Astrocyte (in vitro differentiated cells and primary cell): Measurements from ENCODE around the gene MRAP2. TPM values are rescaled to one million over a fixed set of nuclear protein-coding genes. Genes with fewer than 3 reads are reported as not detected.

Source experiments
- DNase-seq: peaks from one replicate; pipeline ENCODE4 v3.0.0-alpha.2; 2010; ENCODE audit warnings: low read depth
- FAIRE-seq: peaks from 2 replicates; lab custom pipeline; 2011; peaks lifted over from hg19 to GRCh38; lab: Jason Lieb, UNC
- H2AFZ ChIP-seq: 2 replicates; pipeline ENCODE4 v1.6.0; 2012; ENCODE audit warnings: low read depth, low read length, inconsistent platforms
- H3K27ac ChIP-seq: 2 replicates; pipeline ENCODE4 v1.5.1; 2011; ENCODE audit warnings: low read depth, low read length, inconsistent platforms
- H3K27me3 ChIP-seq: 2 replicates; pipeline ENCODE4 v1.6.0; 2011; ENCODE audit warnings: low read length, inconsistent platforms; ENCODE audit not compliant: insufficient read depth
- H3K36me3 ChIP-seq: 2 replicates; pipeline ENCODE4 v1.5.1; 2011; ENCODE audit warnings: low read length, inconsistent platforms; ENCODE audit not compliant: insufficient read depth
- H3K4me1 ChIP-seq: 2 replicates; pipeline ENCODE4 v1.5.1; 2011; ENCODE audit warnings: low read length, inconsistent platforms; ENCODE audit not compliant: insufficient read depth
- H3K4me2 ChIP-seq: 2 replicates; pipeline ENCODE4 v1.6.0; 2012; ENCODE audit warnings: low read length, inconsistent platforms
- H3K4me3 ChIP-seq: 2 replicates; pipeline ENCODE4 v1.5.1; 2011; ENCODE audit warnings: low read depth, mild to moderate bottlenecking, low read length, inconsistent platforms; ENCODE audit not compliant: insufficient read depth
- H3K79me2 ChIP-seq: 2 replicates; pipeline ENCODE4 v1.6.0; 2012; ENCODE audit warnings: mild to moderate bottlenecking, low read length, inconsistent platforms; ENCODE audit not compliant: insufficient read depth
- H3K9ac ChIP-seq: 2 replicates; pipeline ENCODE4 v1.6.0; 2012; ENCODE audit warnings: mild to moderate bottlenecking, low read length, inconsistent platforms
- H3K9me3 ChIP-seq: 2 replicates; pipeline ENCODE4 v1.5.1; 2012; ENCODE audit warnings: low read depth, mild to moderate bottlenecking, low read length, inconsistent platforms; ENCODE audit not compliant: insufficient read depth
- H4K20me1 ChIP-seq: 2 replicates; pipeline ENCODE4 v1.6.0; 2012; ENCODE audit warnings: low read length, inconsistent platforms; ENCODE audit not compliant: insufficient read depth
- H3K27ac Mint-ChIP-seq: one replicate; pipeline ENCODE4 v1.8.0; 2021; ENCODE audit warnings: mild to moderate bottlenecking, mixed read lengths; ENCODE audit not compliant: unreplicated experiment
- H3K27me3 Mint-ChIP-seq: one replicate; pipeline ENCODE4 v1.8.0; 2021; ENCODE audit warnings: low read depth, mixed read lengths; ENCODE audit not compliant: unreplicated experiment
- H3K36me3 Mint-ChIP-seq: one replicate; pipeline ENCODE4 v1.8.0; 2021; ENCODE audit warnings: low read depth, mixed read lengths; ENCODE audit not compliant: unreplicated experiment
- H3K4me1 Mint-ChIP-seq: one replicate; pipeline ENCODE4 v1.8.0; 2021; ENCODE audit warnings: low read depth, mixed read lengths; ENCODE audit not compliant: unreplicated experiment
- H3K4me3 Mint-ChIP-seq: one replicate; pipeline ENCODE4 v1.8.0; 2021; ENCODE audit warnings: mild to moderate bottlenecking, moderate library complexity, mixed read lengths; ENCODE audit not compliant: unreplicated experiment
- H3K9me3 Mint-ChIP-seq: one replicate; pipeline ENCODE4 v1.8.0; 2021; ENCODE audit warnings: mild to moderate bottlenecking, mixed read lengths; ENCODE audit not compliant: unreplicated experiment
- CTCF ChIP-seq: IDR thresholded peaks from 2 replicates; pipeline ENCODE4 v1.5.1; 2011; ENCODE audit warnings: low read depth, mild to moderate bottlenecking, inconsistent platforms, low read length, moderate library complexity; ENCODE audit not compliant: insufficient read depth
- EZH2 ChIP-seq: IDR thresholded peaks from 2 replicates; pipeline ENCODE4 v1.6.1; 2012; ENCODE audit warnings: mild to moderate bottlenecking, low read length, inconsistent platforms; ENCODE audit not compliant: insufficient read depth
- total RNA-seq: library from RNA; stranded (reverse); gene quantifications from 2 replicates; pipeline ENCODE4 v1.2.1, GENCODE V29; 2021

Gene MRAP2
- total RNA-seq, 1 donor from 2014 or later, result 0.20 TPM

GRCh38 chr6:84136364-84137050 lies 102.9 kb downstream of the MRAP2 start:
- Histone ChIP-seq H3K9ac (no peak overlapping the region), H3K27me3 (no peaks in the 10 kb centered on the region), H2AFZ (no peak overlapping the region), H3K36me3 (no peaks in the 10 kb centered on the region), H3K4me1 (no peaks in the 10 kb centered on the region), H3K9me3 (no peaks in the 10 kb centered on the region), H3K4me2 (peak overlapping the region; percentile 12), H4K20me1 (no peaks in the 10 kb centered on the region), H3K79me2 (no peaks in the 10 kb centered on the region), H3K4me3 (no peak overlapping the region), H3K27ac (no peak overlapping the region)
- no peak for TF ChIP-seq EZH2
- TF ChIP-seq CTCF, result no peak
- Mint-ChIP-seq H3K4me1 (peaks cover 2% of the 10 kb centered on the region), H3K27ac (no peak overlapping the region), H3K4me3 (no peak overlapping the region), H3K9me3 (peaks cover 13% of the 10 kb centered on the region), H3K27me3 (no peaks in the 10 kb centered on the region), H3K36me3 (peaks cover 25% of the 10 kb centered on the region)
- DNase-seq, result no peak
- no peak for FAIRE-seq

- peaks cover 13% of the 10 kb centered on the region for H3K9me3 Mint-ChIP-seq
- H3K9me3 ChIP-seq, result no peaks in the 10 kb centered on the region
- H3K4me3 ChIP-seq, result no peak overlapping the region
- no peak overlapping the region for H3K4me3 Mint-ChIP-seq
- no peak for TF ChIP-seq CTCF
- no peak for TF ChIP-seq EZH2
- no peak overlapping the region for H3K27ac Mint-ChIP-seq
- H3K27me3 Mint-ChIP-seq, result no peaks in the 10 kb centered on the region
- no peaks in the 10 kb centered on the region for H3K27me3 ChIP-seq
- FAIRE-seq (no peak), DNase-seq (peak; percentile 39)
- no peaks in the 10 kb centered on the region for H3K4me1 ChIP-seq
- H3K4me1 Mint-ChIP-seq, result peaks cover 2% of the 10 kb centered on the region
- H3K36me3 ChIP-seq, result no peaks in the 10 kb centered on the region
- H3K9ac ChIP-seq, result no peak overlapping the region
- H4K20me1 ChIP-seq, result no peaks in the 10 kb centered on the region
- H3K4me2 ChIP-seq, result peak overlapping the region; percentile 12
- no peaks in the 10 kb centered on the region for H3K79me2 ChIP-seq
- peaks cover 25% of the 10 kb centered on the region for H3K36me3 Mint-ChIP-seq
- H3K27ac ChIP-seq, result no peak overlapping the region
- no peak overlapping the region for H2AFZ ChIP-seq
Measured at GRCh38 chr6:84137051-84137375, 103.4 kb downstream of the MRAP2 start.

GRCh38 chr6:84137989-84138575 lies 104.5 kb downstream of the MRAP2 start:
- no peak for FAIRE-seq
- peaks cover 15% of the 10 kb centered on the region for H3K36me3 Mint-ChIP-seq
- no peak overlapping the region for H2AFZ ChIP-seq

More at GRCh38 chr6:84137989-84138575, 104.5 kb downstream of the MRAP2 start:
- Histone ChIP-seq H3K27me3 (no peaks in the 10 kb centered on the region), H3K9me3 (no peaks in the 10 kb centered on the region), H3K4me2 (peak overlapping the region; percentile 25), H3K4me1 (no peaks in the 10 kb centered on the region), H3K79me2 (no peaks in the 10 kb centered on the region), H4K20me1 (no peaks in the 10 kb centered on the region), H3K36me3 (no peaks in the 10 kb centered on the region), H3K27ac (no peak overlapping the region), H3K4me3 (no peak overlapping the region), H3K9ac (no peak overlapping the region)
- Mint-ChIP-seq H3K9me3 (peaks cover 10% of the 10 kb centered on the region), H3K4me1 (peaks cover 2% of the 10 kb centered on the region), H3K27ac (no peak overlapping the region), H3K27me3 (no peaks in the 10 kb centered on the region), H3K4me3 (no peak overlapping the region)
- TF ChIP-seq EZH2, result no peak
- no peak for DNase-seq
